SU-DHL-6 (cell line): ENCODE results near the gene SHROOM2.

Source experiments
- H2AFZ ChIP-seq: fragments of 200-600 bp; sonication (generic); 2 replicates; pipeline ENCODE4 v1.6.1; 2014; ENCODE audit warnings: low read depth, mild to moderate bottlenecking, moderate library complexity, mixed read lengths, antibody characterized with exemption, low read length; ENCODE audit not compliant: severe bottlenecking
- H3F3A ChIP-seq: fragments of 200-600 bp; shearing (Covaris generic); 2 replicates; pipeline ENCODE4 v1.6.0; 2016; ENCODE audit warnings: antibody characterized with exemption, mild to moderate bottlenecking; ENCODE audit not compliant: insufficient read depth
- H3K27ac ChIP-seq: fragments of 200-600 bp; sonication (generic); 2 replicates; pipeline ENCODE4 v1.5.1; 2016; ENCODE audit warnings: low read depth, mild to moderate bottlenecking, low read length, moderate library complexity, mixed read lengths
- H3K27me3 ChIP-seq: fragments of 200-600 bp; sonication (generic), shearing (Covaris generic); 2 replicates; pipeline ENCODE4 v1.6.0; 2014; ENCODE audit warnings: mild to moderate bottlenecking, low read length
- H3K36me3 ChIP-seq: fragments of 200-600 bp; sonication (generic); 2 replicates; pipeline ENCODE4 v1.6.1; 2014; ENCODE audit warnings: mild to moderate bottlenecking, low read length, mixed read lengths
- H3K4me2 ChIP-seq: fragments of 300-600, 200-600 bp; shearing (Covaris generic), sonication (generic); 2 replicates; pipeline ENCODE4 v1.6.0; 2014; ENCODE audit warnings: low read length, low read depth, mild to moderate bottlenecking; ENCODE audit not compliant: poor library complexity, severe bottlenecking
- H3K4me3 ChIP-seq: fragments of 200-600 bp; sonication (generic); 2 replicates; pipeline ENCODE4 v1.5.1; 2014; ENCODE audit warnings: antibody characterized with exemption, low read length, mild to moderate bottlenecking, mixed read lengths; ENCODE audit not compliant: insufficient read depth, poor library complexity, severe bottlenecking
- H3K79me2 ChIP-seq: fragments of 200-600 bp; sonication (generic); 2 replicates; pipeline ENCODE4 v1.6.1; 2014; ENCODE audit warnings: mild to moderate bottlenecking, low read length, moderate library complexity; ENCODE audit not compliant: insufficient read depth
- H3K9ac ChIP-seq: fragments of 200-600 bp; sonication (generic); 2 replicates; pipeline ENCODE4 v1.7.0; 2014; ENCODE audit warnings: mild to moderate bottlenecking, low read length
- H3K9me2 ChIP-seq: fragments of 200-600 bp; sonication (generic); replicated peaks from 2 replicates; pipeline ENCODE4 v1.6.1; 2014; ENCODE audit warnings: low read length; ENCODE audit not compliant: insufficient read depth
- H3K9me3 ChIP-seq: fragments of 200-600 bp; sonication (generic); 2 replicates; pipeline ENCODE4 v1.6.1; 2014; ENCODE audit warnings: low read length, mixed read lengths; ENCODE audit not compliant: insufficient read depth
- H4K20me1 ChIP-seq: fragments of 200-600 bp; sonication (generic); 2 replicates; pipeline ENCODE4 v1.6.1; 2014; ENCODE audit warnings: low read depth, mild to moderate bottlenecking, antibody characterized with exemption, low read length, moderate library complexity, mixed read lengths
- CTCF ChIP-seq: fragments of 200-600 bp; sonication (generic); IDR thresholded peaks from one replicate; pipeline ENCODE4 v1.5.1; 2017; ENCODE audit warnings: antibody characterized with exemption, mild to moderate bottlenecking, low read length, moderate library complexity; ENCODE audit not compliant: insufficient read depth, poor library complexity, severe bottlenecking
- EZH2phosphoT487 ChIP-seq: fragments of 200-600 bp; sonication (generic), shearing (Covaris generic); conservative IDR thresholded peaks from 2 replicates; pipeline ENCODE4 v1.6.1; 2018; ENCODE audit warnings: mild to moderate bottlenecking, antibody characterized with exemption, low read length, moderate library complexity, mixed read lengths

SHROOM2 gene

GRCh38 chrX:9957743-9958142 is 171.5 kb downstream of the SHROOM2 start:
- H3F3A ChIP-seq, result peaks cover 14% of the 10 kb centered on the region; the same call in 1 of the 2 replicates
- no peaks in the 10 kb centered on the region for H3K79me2 ChIP-seq
- 0 out of 2 replicates have a peak overlapping the region, but pooled peaks have one; percentile 18 for H3K9ac ChIP-seq
- TF ChIP-seq CTCF, result no peak
- no peak for TF ChIP-seq EZH2phosphoT487
- H3K36me3 ChIP-seq, result no peaks in the 10 kb centered on the region
- no peaks in the 10 kb centered on the region for H3K9me2 ChIP-seq
- H3K27me3 ChIP-seq, result no peaks in the 10 kb centered on the region
- H2AFZ ChIP-seq, result no peak overlapping the region
- H4K20me1 ChIP-seq, result no peaks in the 10 kb centered on the region
- peak overlapping the region; percentile 46 for H3K4me2 ChIP-seq
- no peak overlapping the region for H3K4me3 ChIP-seq
- peak overlapping the region; percentile 74 for H3K27ac ChIP-seq
- H3K9me3 ChIP-seq, result peaks cover 4% of the 10 kb centered on the region; the same call in 1 of the 2 replicates

GRCh38 chrX:9958183-9958582 is 172.0 kb downstream of the SHROOM2 start:
- Histone ChIP-seq H3K9me2 (no peaks in the 10 kb centered on the region), H3K9me3 (no peaks in the 10 kb centered on the region), H3K79me2 (no peaks in the 10 kb centered on the region), H3K9ac (0 out of 2 replicates have a peak overlapping the region, but pooled peaks have one; percentile 18), H2AFZ (peak overlapping the region; percentile 38), H3K27me3 (no peaks in the 10 kb centered on the region), H3K4me2 (peak overlapping the region; percentile 46), H3K27ac (peak overlapping the region; percentile 74), H3K36me3 (no peaks in the 10 kb centered on the region), H3K4me3 (no peak overlapping the region), H4K20me1 (no peaks in the 10 kb centered on the region), H3F3A (peaks cover 12% of the 10 kb centered on the region; the same call in 1 of the 2 replicates)
- TF ChIP-seq CTCF (no peak), EZH2phosphoT487 (no peak)

- no peaks in the 10 kb centered on the region for H3K79me2 ChIP-seq
- H3K27ac ChIP-seq, result no peak overlapping the region
- H3K27me3 ChIP-seq, result no peaks in the 10 kb centered on the region
- H3F3A ChIP-seq, result 0 out of 2 replicates have a peak, but pooled peaks cover 2% of the 10 kb centered on the region
- no peaks in the 10 kb centered on the region for H3K9me3 ChIP-seq
- no peaks in the 10 kb centered on the region for H4K20me1 ChIP-seq
- no peak overlapping the region for H3K4me2 ChIP-seq
- no peak overlapping the region for H3K9ac ChIP-seq
- no peaks in the 10 kb centered on the region for H3K36me3 ChIP-seq
- no peak overlapping the region for H3K4me3 ChIP-seq
- TF ChIP-seq CTCF (no peak), EZH2phosphoT487 (no peak)
- no peak overlapping the region for H2AFZ ChIP-seq
- H3K9me2 ChIP-seq, result no peaks in the 10 kb centered on the region
Measured at GRCh38 chrX:9961750-9962149, 175.5 kb downstream of the SHROOM2 start.
